HG03103 (cell line): ENCODE measurements around the gene LRBA.

ENCODE experiments used
- ATAC-seq: cut with Tn5 transposase; IDR thresholded peaks from one replicate; pipeline ENCODE4 v1.9.1; 2021; ENCODE audit warnings: low read depth; ENCODE audit not compliant: unreplicated experiment

The LRBA gene

GRCh38 chr4:150619042-150619441 lies 396.0 kb downstream of the LRBA start:
- no peak for ATAC-seq

DNA sequence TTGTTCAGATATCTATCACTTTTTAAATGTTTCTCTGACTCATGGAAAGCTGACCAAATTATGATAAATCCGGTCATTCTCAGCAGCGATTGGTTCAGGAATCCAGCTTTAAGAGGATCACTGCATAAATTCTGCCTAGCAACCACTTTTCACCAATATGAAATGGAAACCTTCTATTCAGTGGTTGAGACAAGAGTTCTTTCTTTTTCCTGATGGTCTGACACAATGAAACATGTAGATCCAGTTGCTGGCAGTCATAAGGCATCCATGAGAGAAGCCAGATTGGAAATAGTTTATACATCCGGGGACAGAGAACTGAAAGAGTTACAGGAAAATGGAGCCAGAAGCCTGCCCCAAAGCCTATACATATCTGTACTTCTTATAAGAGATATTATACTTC lies 406.0 kb downstream of the LRBA start:
- ATAC-seq = no peak

DNA sequence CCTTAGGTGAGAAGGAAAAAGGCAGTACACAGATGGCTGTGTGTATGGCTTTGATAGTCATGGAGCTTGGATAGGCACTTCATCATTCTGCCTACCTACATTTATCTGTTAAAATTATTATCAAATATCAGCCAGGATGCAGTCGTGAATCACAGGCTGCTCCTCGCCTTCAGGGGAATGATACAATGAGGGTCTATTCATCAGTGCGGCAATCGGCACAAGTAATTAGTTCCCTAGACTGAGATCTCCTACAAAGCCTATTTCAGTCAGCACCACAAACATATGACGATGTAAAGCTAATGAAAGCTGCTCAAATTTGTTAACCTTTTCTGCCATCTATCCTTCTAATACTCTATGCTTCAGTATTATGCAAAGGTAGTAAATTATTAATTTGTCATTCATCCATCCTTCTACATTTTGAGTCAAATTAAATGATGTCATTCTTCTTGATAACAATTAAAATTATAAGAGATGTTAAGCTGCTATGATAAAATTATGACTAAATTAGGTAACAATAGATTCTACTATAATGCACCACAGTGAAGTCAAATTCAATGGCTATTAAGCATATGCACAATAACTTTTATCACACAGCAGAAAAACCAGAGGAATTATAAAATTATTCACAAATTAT lies 414.2 kb downstream of the LRBA start:
- ATAC-seq = no peak

DNA sequence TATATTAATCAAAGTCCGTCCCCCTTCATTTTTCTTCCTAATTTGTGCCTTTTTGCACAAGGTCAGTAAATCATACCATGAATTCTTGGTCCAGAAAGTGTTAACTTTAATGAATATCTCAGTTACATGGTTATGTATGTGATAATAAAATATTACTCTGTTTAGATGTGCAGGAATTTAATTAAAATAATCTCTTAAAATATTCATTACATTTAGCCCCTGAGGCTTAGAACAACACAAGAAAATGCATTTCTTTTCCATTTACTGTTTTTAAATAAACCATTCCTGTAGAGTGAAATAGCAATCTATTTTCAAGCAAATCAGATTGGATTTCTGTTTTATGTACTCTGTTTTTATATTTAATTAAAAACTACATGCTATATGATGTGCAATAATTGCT lies 415.5 kb downstream of the LRBA start:
- ATAC-seq = no peak

GRCh38 chr4:150598909-150599308 lies 416.2 kb downstream of the LRBA start:
- ATAC-seq = no peak

DNA sequence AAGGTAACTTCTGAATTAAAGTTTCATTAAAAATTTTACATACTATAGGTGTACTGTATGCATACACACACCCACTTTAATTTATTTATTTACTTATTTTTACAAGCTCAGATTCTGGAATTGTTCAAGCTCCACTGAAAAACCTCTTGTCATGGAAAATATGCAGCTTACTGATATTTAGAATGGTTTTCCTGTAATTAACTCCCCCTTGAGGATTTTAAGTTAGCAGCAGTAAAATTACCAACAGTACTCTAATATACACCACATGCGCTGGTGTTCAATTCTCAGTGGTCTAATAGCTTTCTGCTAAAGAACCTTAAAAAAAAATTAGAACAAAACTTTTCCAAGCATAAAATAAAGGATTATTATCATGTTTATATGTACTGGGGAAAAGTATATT lies 421.1 kb downstream of the LRBA start:
- ATAC-seq = no peak

DNA sequence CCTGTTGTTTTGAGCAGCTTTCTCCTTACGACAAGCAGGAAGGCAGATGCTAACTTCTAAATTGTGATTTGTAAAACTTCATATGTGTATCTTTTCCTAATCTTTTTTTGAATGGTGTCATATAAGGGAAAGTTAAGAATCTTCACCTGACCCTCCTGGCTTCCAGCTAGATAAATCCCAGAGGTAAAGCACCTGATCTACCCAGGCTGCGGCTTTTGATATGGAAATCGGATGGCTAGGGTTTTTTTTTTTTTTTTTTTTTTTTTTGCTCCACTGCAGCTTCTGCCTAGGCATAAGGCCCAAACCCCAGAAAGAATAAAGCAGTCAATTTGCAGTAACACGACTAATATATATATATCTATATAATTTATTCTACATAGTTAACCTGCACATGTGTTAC lies 423.2 kb downstream of the LRBA start:
- no peak for ATAC-seq

GRCh38 chr4:150591406-150591805 lies 423.7 kb downstream of the LRBA start:
- no peak for ATAC-seq

DNA sequence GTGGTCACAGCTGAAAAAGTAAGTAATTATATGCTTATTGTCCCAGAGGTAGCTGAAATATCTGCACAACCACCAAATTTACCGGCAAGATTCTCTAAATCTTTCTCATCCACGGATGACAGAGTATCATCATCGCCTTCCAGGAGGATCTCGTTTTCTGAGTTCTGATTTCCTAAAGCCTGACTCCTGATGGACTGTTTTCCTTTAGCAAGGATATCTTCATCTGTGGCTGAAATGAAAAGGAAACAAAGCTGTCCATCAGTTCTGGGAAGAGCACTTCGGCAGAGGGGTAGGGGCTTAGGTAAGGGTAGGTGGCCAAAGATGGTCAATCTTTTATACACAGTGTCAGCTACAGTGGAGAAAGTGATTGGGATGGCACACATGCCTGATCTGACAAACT lies 424.5 kb downstream of the LRBA start:
- ATAC-seq = no peak

- no peak for ATAC-seq
Observed at GRCh38 chr4:150589157-150589556, 425.9 kb downstream of the LRBA start.

- no peak for ATAC-seq
Observed at GRCh38 chr4:150588316-150588715, 426.8 kb downstream of the LRBA start.

DNA sequence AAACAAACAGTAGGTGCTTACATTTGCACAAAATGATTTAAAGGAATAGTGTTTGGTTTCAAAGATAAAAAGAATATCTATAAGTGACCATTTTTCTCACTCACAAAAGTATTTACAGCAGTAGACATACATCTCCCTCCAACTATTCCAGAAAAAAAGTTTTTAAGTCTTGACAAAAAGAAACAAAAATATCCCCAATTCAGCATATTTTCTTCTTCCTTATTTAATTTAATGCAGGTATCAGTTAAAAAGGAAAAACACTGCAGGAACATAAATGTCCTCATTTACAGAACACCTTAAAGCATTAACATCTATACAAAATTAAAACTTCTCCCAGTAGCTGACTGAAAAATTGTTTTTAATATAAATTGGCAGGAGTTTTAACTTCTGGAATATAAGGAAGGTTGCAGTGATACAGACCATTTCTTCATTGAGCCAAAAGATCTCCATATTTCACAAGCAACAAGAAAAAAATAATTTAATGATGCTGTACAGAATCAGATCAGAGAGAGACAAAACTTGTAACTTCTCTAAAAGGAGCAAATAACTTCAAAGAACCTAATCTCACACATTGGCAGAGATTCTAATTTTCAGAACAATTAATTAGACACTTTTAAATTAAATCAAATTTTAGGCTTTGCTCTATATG lies 428.8 kb downstream of the LRBA start:
- ATAC-seq = no peak

- no peak for ATAC-seq
Observed at GRCh38 chr4:150585611-150586010, 429.5 kb downstream of the LRBA start.

GRCh38 chr4:150584111-150584915 lies 430.8 kb downstream of the LRBA start:
- ATAC-seq = no peak

DNA sequence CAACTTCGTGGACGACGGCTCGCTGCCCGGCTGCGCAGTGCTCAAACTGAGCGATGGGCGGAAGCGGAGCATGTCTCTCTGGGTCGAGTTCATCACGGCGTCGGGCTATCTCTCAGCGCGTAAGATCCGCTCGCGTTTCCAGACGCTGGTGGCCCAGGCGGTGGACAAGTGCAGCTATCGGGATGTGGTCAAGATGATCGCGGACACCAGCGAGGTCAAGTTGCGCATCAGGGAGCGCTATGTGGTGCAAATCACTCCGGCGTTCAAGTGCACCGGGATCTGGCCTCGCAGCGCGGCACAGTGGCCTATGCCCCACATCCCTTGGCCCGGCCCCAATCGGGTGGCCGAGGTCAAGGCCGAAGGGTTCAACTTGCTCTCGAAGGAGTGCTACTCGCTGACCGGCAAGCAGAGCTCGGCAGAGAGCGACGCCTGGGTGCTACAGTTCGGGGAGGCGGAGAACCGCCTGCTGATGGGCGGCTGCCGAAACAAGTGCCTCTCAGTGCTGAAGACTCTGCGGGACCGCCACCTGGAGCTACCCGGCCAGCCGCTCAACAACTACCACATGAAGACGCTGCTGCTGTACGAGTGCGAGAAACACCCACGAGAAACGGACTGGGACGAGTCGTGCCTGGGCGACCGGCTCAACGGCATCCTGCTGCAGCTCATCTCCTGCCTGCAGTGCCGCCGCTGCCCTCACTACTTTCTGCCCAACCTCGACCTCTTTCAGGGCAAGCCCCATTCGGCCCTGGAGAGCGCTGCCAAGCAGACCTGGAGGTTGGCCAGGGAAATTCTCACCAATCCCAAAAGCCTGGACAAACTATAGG lies 431.6 kb downstream of the LRBA start:
- ATAC-seq = no peak

GRCh38 chr4:150582873-150583286 lies 432.2 kb downstream of the LRBA start:
- no peak for ATAC-seq

GRCh38 chr4:150582146-150582872 lies 432.8 kb downstream of the LRBA start, which contains the start of gene MAB21L2:
MAB21L2 (plus strand) TSS chr4:150582151; CDS start chr4:150583030, 879 bp downstream.
- no peak for ATAC-seq

GRCh38 chr4:150581641-150582051 lies 433.4 kb downstream of the LRBA start:
- no peak for ATAC-seq

DNA sequence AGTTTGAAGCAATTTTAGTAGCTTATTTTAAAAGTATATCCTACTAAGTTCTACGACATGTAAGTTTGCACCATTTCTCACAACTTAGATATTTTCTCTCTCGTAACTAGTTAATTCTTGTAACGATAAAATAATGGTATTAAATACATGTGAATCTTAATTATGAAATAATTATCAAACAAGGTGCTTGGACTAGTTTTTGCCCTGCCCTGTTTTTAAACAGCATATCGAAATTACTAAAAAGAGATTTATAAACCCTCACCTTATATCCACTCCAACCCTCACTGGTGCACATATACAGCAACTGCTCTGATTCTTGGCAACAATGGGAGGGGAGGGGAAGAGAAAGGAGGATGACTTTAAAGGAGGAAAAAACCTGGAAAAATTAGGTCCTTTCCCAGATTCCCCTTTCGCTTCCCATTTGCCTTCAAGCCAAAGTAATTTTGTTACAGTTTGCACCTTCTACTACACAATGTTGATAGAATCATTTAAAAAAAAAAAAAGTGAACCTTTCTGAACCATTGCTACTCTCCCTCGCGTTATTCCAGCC lies 434.0 kb downstream of the LRBA start:
- no peak for ATAC-seq

DNA sequence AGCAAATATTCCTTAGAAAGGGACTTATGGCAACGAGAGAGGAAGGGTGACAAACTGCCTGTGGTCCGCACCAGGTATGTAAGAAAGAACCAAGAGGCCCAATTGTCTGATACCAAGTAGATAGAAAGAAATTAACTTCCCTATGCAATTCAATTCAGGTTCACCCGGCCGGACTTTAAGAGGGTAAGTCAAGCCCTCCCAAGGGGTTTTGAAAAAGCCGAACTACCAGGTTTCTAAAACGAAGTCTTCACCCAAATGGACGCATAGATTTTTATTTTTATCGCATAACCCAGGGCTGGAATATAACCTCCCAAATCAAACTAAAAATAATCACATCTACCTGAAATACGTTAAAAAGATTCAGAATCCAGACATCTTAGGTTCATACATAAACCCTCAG lies 434.8 kb downstream of the LRBA start:
- no peak for ATAC-seq
